Ovary (tissue), 3 donors: ENCODE results near the gene TNFRSF11A.

Source experiments
- POLR2A ChIP-seq: fragments of 450-650 bp; IDR thresholded peaks from one replicate; pipeline ENCODE4 v1.6.1; 2017; ENCODE audit warnings: antibody characterized with exemption, mild to moderate bottlenecking, moderate library complexity
- TF ChIP-seq, protein P1 (sequence below), 3 donors: fragments of 450-650 bp in 2 of 3; fragments of 200-600 bp in 1 of 3; IDR thresholded peaks; one replicate each; pipeline versions ENCODE4 v1.5.1 to v1.8.0; 2016 to 2022; ENCODE audit warnings: antibody characterized with exemption in 3 of 3, mild to moderate bottlenecking in 1 of 3
- donor health status: DM: no; HTN: no; CAD: no.

- TF ChIP-seq, protein P1, sequence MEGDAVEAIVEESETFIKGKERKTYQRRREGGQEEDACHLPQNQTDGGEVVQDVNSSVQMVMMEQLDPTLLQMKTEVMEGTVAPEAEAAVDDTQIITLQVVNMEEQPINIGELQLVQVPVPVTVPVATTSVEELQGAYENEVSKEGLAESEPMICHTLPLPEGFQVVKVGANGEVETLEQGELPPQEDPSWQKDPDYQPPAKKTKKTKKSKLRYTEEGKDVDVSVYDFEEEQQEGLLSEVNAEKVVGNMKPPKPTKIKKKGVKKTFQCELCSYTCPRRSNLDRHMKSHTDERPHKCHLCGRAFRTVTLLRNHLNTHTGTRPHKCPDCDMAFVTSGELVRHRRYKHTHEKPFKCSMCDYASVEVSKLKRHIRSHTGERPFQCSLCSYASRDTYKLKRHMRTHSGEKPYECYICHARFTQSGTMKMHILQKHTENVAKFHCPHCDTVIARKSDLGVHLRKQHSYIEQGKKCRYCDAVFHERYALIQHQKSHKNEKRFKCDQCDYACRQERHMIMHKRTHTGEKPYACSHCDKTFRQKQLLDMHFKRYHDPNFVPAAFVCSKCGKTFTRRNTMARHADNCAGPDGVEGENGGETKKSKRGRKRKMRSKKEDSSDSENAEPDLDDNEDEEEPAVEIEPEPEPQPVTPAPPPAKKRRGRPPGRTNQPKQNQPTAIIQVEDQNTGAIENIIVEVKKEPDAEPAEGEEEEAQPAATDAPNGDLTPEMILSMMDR (IDR thresholded peaks at IDR 0.05), result no peak
- no peak for TF ChIP-seq POLR2A
Observed at GRCh38 chr18:62434798-62435197, 109.7 kb downstream of the TNFRSF11A start.
